Measurements from ENCODE around the gene USH1G. TPM values are rescaled to one million over a fixed set of nuclear protein-coding genes. Genes with fewer than 3 reads are reported as not detected.
A peak's percentile ranks its signal among the peaks of the same experiment; 100 is the strongest.

Gene USH1G
- total RNA-seq, 1 donor from 2014 or later, result not detected

GRCh38 chr17:74892013-74892841 lies 30.8 kb downstream of the USH1G start:
- DNase-seq (ENCODE audit: missing footprints) (no peak), ATAC-seq (no peak)
- intact Hi-C loops (cut with DNase I), result no loop called here

- DNase-seq (ENCODE audit: missing footprints), result no peak
- intact Hi-C loops (cut with DNase I), result no loop called here
- no peak for ATAC-seq
These were observed 32.5 kb downstream of the USH1G start for GRCh38 chr17:74890554-74890953.

GRCh38 chr17:74888469-74888868 lies 34.6 kb downstream of the USH1G start:
- intact Hi-C loops (cut with DNase I), result no loop called here
- ATAC-seq, result no peak
- no peak for DNase-seq (ENCODE audit: missing footprints)

- no peak for DNase-seq (ENCODE audit: missing footprints)
- ATAC-seq, result no peak
- intact Hi-C loops (cut with DNase I), result no loop called here
These were observed 39.8 kb downstream of the USH1G start for GRCh38 chr17:74883241-74883745.

GRCh38 chr17:74882517-74883240 lies 40.4 kb downstream of the USH1G start:
- no peak for ATAC-seq
- intact Hi-C loops (cut with DNase I), result no loop called here
- no peak for DNase-seq (ENCODE audit: missing footprints)

GRCh38 chr17:74881073-74881472 lies 42.0 kb downstream of the USH1G start:
- ATAC-seq (no peak), DNase-seq (ENCODE audit: missing footprints) (peak; percentile 52)
- intact Hi-C loops (cut with DNase I), result no loop called here

- intact Hi-C loops (cut with DNase I), result no loop called here
- no peak for ATAC-seq
- no peak for DNase-seq (ENCODE audit: missing footprints)
These were observed 43.7 kb downstream of the USH1G start for GRCh38 chr17:74879308-74879707.

- intact Hi-C loops (cut with DNase I), result no loop called here
- DNase-seq (ENCODE audit: missing footprints), result no peak
- no peak for ATAC-seq
These were observed 44.4 kb downstream of the USH1G start for GRCh38 chr17:74878658-74879057.

GRCh38 chr17:74877592-74878548 lies 45.2 kb downstream of the USH1G start:
- DNase-seq (ENCODE audit: missing footprints), result no peak
- ATAC-seq, result no peak
- intact Hi-C loops (cut with DNase I), result no loop called here

GRCh38 chr17:74875977-74876593 lies 47.0 kb downstream of the USH1G start:
- ATAC-seq (no peak), DNase-seq (ENCODE audit: missing footprints) (no peak)
- intact Hi-C loops (cut with DNase I), result no loop called here

GRCh38 chr17:74875155-74875976 lies 47.7 kb downstream of the USH1G start:
- ATAC-seq, result no peak
- DNase-seq (ENCODE audit: missing footprints), result no peak
- intact Hi-C loops (cut with DNase I), result no loop called here

GRCh38 chr17:74874615-74875037 lies 48.4 kb downstream of the USH1G start:
- no peak for DNase-seq (ENCODE audit: missing footprints)
- intact Hi-C loops (cut with DNase I), result loop anchor here (5.0 kb wide), 1 partner anchor 97 kb away; the partner anchor contains the start of gene NAT9
- no peak for ATAC-seq

GRCh38 chr17:74873874-74874614 lies 49.0 kb downstream of the USH1G start:
- ATAC-seq, result no peak
- intact Hi-C loops (cut with DNase I), result loop anchor here (5.0 kb wide), 1 partner anchor 97 kb away; the partner anchor contains the start of gene NAT9
- no peak for DNase-seq (ENCODE audit: missing footprints)

- intact Hi-C loops (cut with DNase I), result loop anchor here (5.0 kb wide), 1 partner anchor 96 kb away; the partner anchor contains the start of gene NAT9
- DNase-seq (ENCODE audit: missing footprints) (peak; percentile 100), ATAC-seq (peak; percentile 95)
These were observed 49.8 kb downstream of the USH1G start for GRCh38 chr17:74873037-74873873.

- DNase-seq (ENCODE audit: missing footprints) (no peak), ATAC-seq (no peak)
- intact Hi-C loops (cut with DNase I), result loop anchor here (5.0 kb wide), 1 partner anchor 95 kb away; the partner anchor contains the start of gene NAT9
These were observed 50.6 kb downstream of the USH1G start, which contains the start of gene FDXR for GRCh38 chr17:74872313-74873036. Gene FDXR (minus strand): TSS chr17:74872994. CDS start chr17:74872944, 50 bp downstream.
